ENCODE results near the gene DNAJB13.

DNAJB13 gene

DNA sequence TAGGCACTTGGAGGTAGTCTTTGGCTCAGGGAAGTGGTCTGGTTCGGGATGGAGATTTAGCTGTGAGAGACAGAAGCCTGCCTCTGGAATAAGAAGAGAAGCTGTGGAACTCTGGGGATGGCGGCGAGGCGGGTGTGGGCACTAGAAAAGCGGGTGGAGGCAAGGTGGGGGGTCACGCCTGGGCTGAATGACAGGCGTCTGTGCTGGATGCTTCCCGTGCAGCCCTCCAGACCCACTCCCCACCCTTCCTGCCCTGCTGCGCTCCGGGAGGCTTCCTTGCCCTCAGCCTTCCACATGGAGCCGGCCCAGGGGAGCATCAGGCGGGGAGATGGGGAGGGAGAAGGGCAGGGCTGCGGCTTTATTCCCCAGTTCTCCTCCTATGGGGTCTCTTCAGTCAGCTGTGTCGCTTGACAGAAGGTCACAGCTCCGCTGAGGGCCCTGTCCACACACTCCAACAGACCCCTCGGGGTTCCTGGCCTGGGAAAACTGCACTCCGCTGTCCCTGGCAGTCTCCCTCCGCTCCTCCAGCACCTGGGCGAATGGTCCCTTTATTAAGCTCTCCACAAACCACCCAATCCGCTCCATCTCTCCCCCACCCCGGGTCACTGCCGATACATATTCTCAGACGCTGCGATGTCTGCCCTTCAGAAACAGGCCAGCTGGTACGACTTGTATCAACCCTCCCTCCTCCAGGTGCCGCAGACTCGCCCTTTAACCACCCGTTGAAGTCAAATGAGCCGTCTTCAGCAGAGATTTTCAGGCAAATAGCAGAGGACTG lies 6.2 kb downstream of the DNAJB13 start:
- no peak for DNase-seq

DNA sequence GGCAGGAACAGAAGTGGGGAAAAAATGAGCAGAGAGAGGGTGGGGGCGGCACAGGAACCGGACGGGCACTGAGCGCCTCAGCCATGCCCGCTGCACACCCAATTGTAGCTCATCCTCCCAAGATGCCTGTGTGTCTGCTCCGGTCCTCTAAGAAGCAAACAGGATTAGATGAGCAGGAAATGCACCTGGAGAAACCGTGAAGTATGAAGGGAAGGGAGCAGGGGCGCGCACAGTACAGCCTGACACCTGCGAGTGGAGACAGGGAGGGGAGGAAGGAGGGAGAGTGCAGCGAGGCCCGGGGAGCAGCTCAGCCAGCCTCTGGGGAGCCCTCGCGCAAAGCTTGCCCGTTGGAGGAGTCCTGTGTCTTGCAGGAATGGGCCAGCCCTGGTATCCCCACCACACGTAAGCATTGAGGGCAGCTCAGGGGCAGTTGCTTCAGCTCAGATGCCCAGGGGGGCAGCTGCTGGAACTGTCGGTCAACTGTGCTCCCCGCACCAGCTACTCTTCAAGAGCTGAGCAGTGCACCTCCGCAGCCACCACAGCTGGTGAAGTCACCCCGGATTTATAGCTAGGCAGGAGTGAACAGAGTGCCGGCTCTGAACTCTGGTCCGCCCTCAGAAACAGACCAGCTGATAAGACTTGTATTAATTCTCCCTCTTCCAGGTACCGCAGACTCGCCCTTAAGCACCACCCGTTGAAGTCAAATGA lies 7.0 kb downstream of the DNAJB13 start:
- DNase-seq, result no peak

DNA sequence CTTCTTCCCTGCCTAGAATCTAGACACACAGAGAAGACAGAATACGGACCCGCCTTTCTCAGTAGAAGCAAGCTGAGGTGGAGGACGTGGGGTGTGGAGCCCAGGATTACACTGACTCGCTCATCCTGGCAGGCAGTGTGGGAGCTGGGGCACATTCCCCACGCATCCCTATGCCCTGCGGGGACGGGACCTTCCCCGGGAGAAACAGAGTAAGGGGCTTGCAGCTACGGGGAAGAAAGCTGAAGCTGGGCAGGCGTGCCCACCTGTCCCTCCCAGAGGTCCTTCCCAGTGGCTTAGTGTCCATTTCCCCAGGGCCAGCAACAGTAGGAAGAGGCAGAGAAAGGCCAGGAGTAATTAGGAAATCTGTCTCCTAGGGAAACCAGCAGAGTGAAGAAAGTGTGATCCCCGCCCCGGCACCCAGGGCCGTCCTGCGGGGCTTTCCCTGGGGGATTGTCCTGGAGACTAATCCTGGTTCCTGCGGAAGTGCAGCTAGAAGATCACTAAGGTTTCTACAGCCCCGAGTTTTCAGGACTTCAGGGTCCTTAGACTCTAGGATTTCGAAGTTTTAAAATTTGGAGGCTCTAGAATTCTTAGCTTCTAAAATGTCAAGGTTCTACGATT lies 7.8 kb downstream of the DNAJB13 start:
- DNase-seq, result no peak

DNA sequence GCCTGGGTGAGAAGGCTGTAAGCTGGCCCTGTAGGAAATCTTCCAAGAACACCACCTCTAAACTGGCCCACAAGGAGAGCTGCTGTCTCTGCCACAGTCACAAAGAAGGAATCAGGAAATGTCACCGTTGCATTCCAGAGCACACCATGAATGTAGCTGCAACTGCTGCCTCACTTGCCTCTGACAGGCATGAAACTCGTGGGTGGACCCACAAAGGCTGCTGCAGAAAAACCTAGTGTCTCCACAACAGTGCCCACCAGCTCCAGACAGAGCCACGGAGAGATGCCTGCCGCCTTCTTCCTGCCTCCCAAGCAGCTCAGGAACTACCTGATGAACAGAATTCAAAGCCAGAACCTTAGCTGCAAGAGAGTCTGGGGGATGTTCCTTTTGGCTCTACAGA lies 10.5 kb downstream of the DNAJB13 start:
- DNase-seq, result no peak

DNA sequence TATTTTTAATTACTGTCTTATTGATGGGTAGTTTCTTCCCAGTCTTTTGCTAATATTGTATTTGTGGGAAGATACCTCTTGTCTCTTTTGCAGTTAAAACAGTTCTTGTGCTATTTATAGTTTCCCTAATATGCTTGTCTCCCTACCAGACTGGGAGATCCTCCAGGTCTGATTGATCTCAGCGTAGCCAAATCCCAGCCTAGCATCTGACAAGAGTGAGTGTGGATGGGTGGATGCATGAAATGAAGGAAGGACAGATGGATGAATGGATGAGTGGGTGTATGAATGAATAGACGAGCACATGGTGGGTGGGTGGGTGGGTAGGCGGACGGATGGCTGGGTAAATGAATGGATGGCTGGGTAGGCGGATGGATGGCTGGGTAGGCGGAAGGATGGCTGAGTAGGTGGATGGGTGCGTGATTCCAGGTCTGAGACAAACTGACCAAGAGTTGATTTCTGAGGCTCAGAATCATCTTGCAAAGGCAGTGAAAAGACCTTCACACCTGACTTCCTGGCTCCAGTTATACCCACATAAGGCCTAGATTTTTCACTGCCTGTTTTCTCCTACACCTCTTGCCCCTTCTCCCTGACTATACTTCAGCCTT lies 11.4 kb downstream of the DNAJB13 start:
- DNase-seq, result no peak

DNA sequence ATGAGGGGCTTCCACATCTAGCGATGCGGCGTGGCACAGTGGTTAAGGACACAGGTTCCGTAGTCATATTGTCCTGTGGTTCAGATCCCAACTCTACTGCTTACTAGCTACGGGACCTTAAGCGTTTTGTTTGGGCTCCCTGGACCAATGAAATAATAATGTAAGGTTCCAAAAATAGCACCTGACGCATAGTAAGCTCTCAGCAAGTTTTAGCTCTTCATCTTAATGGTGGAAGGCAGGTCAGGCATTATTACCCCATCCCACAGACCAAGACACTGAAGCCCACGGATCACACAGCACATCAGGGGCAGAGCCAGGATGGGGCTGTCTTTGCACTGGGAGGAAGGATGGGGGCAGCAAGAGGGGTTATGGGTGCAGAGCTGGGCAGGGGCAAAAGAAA lies 13.0 kb downstream of the DNAJB13 start:
- no peak for DNase-seq

DNA sequence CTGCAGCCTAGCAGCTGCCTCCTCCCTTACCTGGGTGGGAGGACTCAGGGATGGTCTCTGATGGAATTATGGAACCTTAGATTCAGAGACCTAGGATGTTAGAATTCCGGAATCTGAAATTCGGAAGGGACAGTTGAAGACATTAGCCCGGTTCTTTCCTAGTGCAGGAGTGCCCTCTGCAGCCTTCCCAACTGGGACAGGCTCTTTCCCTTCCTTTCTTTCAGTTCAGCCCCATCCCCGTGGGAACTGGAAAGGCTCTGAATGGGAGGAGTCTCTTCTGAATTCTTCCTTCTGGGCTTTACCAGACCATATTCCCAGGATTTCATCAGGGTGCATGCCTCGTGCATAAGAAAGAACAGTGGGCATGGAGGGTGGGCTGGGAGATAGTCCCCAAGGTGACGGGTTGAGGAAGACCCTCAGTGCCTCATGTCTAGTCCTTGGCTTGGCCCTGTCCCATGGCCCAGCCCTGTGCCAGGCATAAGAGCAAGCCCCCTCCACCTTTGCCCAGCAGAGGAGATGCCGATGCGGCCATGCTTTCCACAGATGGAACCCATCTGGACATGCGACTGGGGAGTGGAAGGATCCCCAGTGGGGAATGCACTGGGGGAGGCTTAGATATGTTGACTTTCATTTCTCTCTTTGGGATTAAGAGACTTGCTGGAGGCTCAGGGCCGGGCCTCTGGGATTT lies 14.4 kb downstream of the DNAJB13 start:
- no peak for DNase-seq

DNA sequence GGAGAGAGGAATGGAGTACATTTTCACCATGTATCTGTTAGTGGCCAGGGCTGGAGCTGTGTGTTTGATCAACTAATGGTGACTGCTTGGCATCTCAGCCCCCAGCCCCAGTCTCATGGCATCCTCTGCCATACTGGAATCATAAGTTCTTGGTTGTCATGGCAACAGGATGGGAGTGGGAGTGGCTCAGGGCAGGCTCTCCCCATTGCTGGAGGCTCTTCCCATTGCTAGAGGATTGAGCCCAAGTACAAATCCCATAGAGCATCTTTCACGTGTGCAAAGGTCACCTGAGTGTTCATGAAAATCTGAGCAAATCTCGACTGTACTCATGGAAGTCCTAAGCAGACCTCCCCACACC lies 14.9 kb downstream of the DNAJB13 start:
- no peak for DNase-seq

DNA sequence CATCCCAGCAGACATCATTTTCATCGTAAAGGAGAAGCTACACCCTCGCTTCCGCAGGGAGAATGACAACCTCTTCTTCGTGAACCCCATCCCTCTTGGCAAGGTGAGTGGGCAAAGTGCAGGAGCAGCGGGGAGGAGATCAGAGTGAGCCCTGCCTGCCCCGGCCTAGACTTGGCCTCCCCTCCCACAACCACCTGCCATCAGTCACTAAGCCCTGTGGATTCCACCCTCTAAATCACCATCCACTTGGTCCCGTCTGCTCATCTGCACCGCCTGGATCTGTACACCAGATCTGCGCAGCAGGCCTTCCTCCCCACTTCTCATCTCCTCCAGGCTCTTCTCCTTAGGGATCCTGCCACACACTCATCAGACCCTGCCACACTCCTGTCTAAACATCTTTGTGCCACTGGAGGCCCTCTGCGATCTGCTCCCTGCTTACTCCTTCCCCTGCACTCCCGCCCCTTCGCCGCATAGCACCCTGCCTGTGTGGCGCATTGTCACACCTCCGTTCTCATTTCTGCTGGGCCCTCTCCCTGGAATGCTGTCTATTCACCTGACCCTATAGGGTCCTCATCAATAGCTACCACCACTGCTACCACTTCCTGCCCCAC lies 17.6 kb downstream of the DNAJB13 start:
- DNase-seq, result no peak

DNA sequence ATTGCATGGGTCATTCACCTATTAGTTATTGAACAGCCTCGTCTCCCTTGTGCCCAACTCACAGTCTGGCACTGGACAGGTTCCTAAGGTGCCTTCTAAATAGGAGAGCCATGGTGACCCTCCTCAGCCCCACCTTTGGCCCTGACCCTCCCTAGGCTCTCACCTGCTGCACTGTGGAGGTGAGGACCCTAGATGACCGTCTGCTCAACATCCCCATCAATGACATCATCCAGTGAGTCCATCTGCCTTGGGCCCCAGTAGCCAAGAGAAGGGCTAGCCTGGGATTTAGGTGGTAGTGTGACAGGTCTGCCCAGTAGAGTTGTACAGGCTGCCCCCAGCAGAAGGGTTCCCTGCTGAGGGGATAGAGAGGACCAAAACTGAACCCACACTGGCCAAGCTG lies 18.3 kb downstream of the DNAJB13 start:
- no peak for DNase-seq

DNA sequence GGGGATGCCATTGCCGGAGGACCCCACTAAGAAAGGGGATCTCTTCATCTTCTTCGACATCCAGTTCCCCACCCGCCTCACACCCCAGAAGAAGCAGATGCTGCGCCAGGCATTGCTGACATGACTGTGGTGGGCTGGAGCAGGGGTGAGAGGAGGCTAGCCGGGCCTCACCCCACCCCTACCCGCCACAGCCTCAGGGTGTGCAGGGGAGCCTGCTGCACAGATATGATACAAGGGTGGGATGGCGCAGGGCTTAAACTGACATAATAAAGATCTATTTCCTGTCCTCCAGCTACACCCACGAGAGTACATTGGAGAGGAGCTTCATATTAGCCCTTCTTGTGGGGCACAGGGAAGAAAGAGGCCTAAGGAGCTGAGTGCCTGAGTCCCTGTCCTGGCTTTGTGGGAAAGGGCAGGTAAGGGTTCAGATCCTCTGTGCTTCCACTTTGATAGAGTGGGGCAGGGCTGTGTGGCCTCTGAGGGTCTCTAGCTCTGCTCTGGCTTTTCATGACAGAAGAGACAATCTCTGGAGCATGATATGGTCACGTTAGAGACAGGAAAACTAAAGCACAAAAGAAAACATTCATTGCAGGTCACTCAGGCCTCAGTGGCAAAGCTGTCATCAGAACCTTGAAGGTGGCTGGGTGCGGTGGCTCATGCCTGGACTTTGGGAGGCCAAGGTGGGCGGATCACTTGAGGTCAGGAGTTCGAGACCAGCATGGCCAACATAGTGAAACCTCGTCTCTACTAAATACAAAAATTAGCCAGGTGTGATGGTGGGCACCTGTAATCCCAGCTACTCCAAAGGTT lies 19.4 kb downstream of the DNAJB13 start:
- no peak for DNase-seq

DNA sequence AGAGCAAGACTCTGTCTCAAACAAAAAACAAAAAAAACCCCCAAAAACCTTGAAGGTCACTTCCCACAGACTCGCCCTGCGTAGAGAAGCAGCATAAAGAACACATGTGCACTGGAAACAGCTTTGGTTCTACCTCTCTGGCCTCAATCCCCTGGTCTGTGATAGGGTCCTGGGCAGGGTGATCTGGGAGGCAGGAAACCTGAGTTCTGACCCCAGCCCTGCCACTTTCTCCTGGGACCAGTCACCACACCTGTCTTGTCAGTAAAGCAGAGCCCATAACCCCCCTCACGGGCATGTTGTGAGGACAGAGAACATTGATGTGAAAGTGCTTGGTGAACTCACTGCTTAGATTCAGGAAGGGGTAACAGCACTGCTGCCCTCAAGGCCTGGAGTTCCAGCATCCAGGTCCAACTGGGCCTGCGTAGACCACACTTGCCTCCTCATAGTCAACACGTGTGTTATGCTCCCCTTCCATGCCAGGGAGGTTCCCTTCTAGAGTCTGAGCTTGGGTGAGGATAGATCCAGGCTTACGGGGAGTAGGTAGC lies 20.4 kb downstream of the DNAJB13 start:
- DNase-seq, result no peak

DNA sequence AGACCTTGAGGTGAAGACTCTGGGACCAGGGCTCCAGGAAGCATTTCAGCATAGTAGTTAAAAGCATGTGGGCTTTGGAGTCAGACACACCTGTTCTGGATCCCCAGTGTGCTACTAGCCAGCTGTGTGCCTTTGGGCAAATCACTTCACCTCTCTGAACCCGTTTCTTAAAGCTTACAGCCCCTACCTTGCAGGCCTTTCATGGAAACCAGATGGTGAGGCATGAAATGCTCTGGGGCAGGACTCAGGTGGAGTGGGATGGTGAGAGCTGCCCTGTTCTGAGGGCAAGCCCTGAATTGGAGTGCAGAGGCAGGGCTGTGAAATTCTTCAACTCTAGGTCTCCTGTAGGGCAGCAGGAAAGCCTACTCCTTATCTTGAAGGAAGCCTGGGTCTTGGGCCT lies 21.4 kb downstream of the DNAJB13 start:
- no peak for DNase-seq

DNA sequence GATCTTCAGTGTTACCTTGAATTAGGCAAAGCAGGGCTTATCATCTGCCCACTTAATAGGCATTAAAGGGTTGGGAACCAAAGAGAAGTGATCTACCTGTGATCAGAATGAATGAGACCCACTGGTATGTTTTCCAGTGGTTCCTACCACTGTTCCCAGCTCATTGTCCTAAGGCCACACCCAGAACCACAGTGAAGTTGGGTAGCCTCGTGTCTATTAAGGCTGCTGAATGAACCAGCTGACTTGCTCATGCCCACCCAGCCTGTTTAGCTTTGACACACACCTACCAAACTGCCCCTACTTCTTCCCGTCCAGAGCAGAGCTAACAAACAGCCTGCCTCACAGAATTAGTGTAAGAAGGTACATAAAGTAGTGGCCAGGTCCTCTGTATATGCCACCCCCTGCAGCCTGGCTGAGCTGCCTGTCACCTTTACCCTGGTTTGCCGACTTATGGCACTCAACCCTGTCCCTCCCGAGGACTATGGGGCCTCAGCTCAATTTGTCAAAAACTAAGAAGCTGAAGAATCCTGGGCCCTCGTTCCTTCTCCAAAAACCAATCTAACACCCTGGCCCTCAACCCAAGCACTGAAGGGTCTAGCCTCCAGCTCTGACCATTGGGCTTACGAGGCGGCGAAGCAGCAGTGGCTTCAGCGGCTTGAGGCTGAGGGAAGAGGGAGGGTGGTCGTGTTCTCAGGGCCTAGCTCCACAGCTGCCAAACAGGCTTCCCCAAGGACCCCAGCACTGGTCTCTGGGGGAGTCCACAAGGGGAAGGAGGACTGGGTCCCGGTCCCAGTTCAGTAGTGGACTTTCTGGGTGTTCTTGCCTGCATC lies 22.0 kb downstream of the DNAJB13 start:
- DNase-seq, result no peak

DNA sequence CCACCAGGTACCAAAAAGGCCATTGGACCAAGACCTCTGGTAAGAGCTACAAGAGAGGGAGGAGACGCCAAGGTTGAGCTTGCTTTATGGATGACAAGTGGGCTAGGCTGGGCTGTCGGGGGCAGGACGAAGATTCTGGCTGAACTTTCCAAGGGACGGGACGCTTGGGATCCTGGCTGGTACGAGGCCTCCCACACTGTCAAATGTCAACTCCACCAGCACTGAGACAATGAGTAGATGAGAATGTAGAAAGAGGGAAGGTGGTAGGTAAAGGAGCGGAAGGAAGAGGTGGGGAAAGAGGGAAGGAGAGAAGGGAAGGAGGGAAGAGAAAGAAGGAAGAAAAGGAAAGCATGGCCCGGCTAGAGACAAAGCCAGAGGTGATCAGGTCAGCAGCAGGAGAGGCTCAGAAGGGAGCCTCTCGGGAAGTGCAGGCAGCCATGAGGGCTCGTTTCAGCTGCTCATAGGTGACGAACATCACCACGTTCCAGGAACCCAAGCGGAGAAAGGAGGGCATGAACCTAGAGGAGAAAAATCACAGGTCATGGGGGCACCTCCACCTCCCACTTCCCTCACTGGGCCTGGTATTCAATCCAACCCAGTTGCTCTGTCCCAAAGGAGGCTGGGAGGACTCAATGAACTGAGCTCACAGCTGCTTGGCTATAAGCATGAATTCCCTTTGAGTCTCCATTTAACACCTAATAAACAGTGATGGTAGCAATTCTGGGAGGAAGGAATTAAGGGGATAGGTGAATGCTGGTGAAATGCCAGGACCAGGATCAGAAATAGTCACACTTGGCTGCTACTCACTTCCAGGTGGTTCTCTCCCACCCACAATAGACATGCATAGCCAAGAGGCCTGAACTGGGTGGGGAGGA lies 24.0 kb downstream of the DNAJB13 start:
- DNase-seq, result no peak

DNA sequence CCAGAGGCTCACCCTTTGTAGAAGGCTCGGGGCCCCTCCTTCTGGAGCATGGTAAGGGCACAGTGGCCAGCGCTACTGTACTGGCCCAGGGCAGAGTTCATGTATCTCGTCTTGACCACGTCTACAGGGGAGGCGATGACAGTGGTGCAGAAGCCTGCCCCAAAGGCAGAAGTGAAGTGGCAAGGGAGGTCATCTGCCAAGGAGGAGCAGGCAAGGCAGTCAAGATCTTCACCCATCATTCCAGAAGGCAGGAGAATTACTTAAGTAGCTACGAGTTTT lies 24.6 kb downstream of the DNAJB13 start:
- no peak for DNase-seq

DNA sequence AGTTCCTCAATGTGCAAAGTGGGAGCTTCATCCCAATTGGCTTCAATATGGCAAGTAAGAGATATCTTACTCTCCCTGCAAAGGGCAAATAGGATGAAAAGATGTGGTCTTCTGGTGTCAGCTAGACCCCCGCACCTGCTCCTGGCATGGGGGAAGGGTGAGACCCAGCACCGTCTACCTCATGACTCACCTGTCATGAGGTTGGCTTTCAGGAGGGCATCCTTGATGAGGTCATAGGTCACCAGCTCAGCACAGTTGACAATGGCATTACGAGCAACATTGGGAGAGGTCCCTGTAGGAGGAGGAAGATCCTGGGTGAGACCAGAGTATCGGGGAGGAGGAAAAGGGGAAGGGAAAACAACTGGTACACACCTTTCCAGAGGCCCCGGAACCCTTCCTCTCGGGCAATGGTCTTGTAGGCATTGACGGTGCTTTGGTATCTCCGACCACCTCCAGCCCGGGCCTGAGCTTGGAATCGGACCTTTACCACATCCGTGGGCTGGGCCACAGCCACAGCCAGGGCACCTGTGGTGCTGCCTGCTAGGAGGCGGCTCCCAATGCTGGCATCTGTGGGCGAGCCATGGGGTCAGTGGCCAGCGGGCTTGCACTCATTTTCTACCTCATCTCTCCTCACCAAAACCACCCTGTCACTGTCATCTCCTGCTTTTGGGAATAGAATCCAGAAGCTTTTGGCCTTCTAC lies 25.8 kb downstream of the DNAJB13 start:
- DNase-seq, result no peak

DNA sequence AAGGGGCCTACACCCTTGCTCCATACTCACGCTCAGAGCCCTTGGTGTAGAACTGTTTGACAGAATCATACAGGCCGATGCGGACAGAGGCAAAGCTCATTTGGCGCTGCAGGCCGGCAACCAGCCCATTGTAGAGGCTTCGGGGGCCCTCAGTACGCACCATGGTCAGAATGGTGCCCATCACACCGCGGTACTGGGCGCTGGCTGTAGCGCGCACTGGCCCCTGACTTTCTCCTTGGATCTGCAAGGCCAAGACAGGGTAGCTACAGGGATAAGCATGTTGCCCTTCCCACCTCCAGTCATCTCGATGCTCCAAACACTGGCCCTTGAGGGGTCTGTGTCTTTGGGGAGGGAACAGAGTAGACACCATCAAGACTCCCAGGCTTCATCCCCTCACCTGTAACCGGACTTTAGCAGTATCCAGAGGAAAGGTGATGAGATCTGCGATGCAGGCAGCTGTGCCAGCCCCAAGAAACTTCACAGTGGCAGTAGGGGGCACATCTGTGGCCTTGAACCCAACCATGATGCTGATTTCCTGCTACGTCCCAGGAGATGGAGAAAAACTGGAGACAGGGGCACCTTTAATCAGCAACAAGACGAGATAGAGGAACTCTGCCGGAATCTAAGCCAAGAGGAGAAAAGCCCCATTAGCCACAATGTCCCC lies 27.2 kb downstream of the DNAJB13 start:
- DNase-seq, result no peak

All from NCI-H187 treated with DMSO at 0.1 percent for 48 hours (cell line).